OCI-LY3 (cell line): ENCODE data around the gene DOK5.

ENCODE experiments used
- H2AFZ ChIP-seq: fragments of 200-600, 300-600 bp; shearing (Covaris generic); 2 replicates; pipeline ENCODE4 v1.6.0; 2014; ENCODE audit warnings: antibody characterized with exemption, low read depth, low read length
- H3K27ac ChIP-seq: fragments of 200-600, 300-600 bp; sonication (generic); 2 replicates; pipeline ENCODE4 v1.5.1; 2014; ENCODE audit warnings: mild to moderate bottlenecking, low read length, moderate library complexity, mixed read lengths
- H3K27me3 ChIP-seq: fragments of 200-600, 300-600 bp; sonication (generic); 2 replicates; pipeline ENCODE4 v1.6.1; 2014; ENCODE audit warnings: low read depth, low read length, mixed read lengths
- H3K36me3 ChIP-seq: fragments of 200-600, 300-600 bp; sonication (generic); replicated peaks from 2 replicates; pipeline ENCODE3; 2014; ENCODE audit warnings: low read depth, low read length, mixed read lengths
- H3K4me1 ChIP-seq: fragments of 300-600, 200-600 bp; sonication (generic); 2 replicates; pipeline ENCODE4 v1.6.1; 2014; ENCODE audit warnings: low read length, mixed read lengths
- H3K4me2 ChIP-seq: fragments of 200-600, 300-600 bp; sonication (generic); 2 replicates; pipeline ENCODE4 v1.6.1; 2014; ENCODE audit warnings: low read length, mixed read lengths
- H3K4me3 ChIP-seq: fragments of 300-600, 200-600 bp; sonication (generic); 2 replicates; pipeline ENCODE4 v1.5.1; 2014; ENCODE audit warnings: antibody characterized with exemption, mild to moderate bottlenecking, low read length, moderate library complexity
- H3K79me2 ChIP-seq: fragments of 300-600, 200-600 bp; shearing (Covaris generic); 2 replicates; pipeline ENCODE4 v1.6.1; 2014; ENCODE audit warnings: mild to moderate bottlenecking, low read length, mixed read lengths
- H3K9ac ChIP-seq: fragments of 300-600, 200-600 bp; shearing (Covaris generic); 2 replicates; pipeline ENCODE4 v1.6.0; 2014; ENCODE audit warnings: mild to moderate bottlenecking, low read length, moderate library complexity
- H3K9me3 ChIP-seq: fragments of 200-600, 300-600 bp; shearing (Covaris generic); 2 replicates; pipeline ENCODE4 v1.6.1; 2014; ENCODE audit warnings: low read length, mixed read lengths; ENCODE audit not compliant: insufficient read depth
- H4K20me1 ChIP-seq: fragments of 200-600, 300-600 bp; sonication (generic); 2 replicates; pipeline ENCODE4 v1.6.1; 2016; ENCODE audit warnings: low read length, mixed read lengths; ENCODE audit not compliant: insufficient read depth
- EZH2phosphoT487 ChIP-seq: fragments of 200-600 bp; shearing (Covaris generic); IDR thresholded peaks from 2 replicates; pipeline ENCODE4 v1.6.1; 2018; ENCODE audit warnings: antibody characterized with exemption, mixed run types, low read depth
- TF ChIP-seq, protein P1 (sequence below): fragments of 200-600, 300-600 bp; sonication (generic); IDR thresholded peaks from 2 replicates; pipeline ENCODE4 v1.5.1; 2014; ENCODE audit warnings: antibody characterized with exemption, low read length, low read depth

DOK5 gene

DNA sequence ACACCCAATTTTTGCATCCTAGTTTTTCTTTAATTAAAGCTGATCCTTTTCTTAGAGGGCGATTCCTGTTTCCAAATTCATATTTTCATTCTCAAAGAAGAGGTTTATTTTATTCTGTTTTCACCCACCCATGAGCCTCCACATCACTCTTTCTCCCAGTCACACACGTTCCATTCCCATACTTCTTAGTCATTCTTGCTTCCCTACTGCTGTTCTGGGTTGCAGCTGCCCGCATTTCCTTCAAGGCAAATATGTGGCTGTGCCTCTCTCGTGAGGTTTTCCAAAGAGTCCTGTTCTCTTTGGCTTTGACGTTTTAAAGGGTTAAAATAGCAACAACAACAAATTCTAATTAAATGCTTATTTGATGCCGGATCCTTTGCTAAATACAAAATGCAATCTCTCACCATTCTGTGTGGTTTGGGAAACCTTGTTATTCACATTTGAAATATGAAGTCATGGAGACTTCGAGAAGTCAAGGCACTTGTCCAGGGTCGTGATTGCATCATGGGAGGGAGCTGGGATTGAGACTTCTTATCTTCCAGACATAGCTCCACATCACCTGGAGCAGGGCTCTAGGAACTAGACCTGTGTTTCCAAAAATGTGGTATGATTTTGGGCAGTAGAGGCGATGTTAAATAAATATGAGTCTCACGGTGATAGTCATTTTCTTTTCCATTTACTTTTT, 126.6 kb downstream of the DOK5 start:
- H3K4me2 ChIP-seq = no peak overlapping the region
- peaks cover 10% of the 10 kb centered on the region; the same call in 1 of the 2 replicates for H3K27me3 ChIP-seq
- no peak overlapping the region for H3K4me3 ChIP-seq
- 0 out of 2 replicates have a peak, but pooled peaks cover 12% of the 10 kb centered on the region for H3K9me3 ChIP-seq
- no peak for TF ChIP-seq EZH2phosphoT487
- TF ChIP-seq, protein P1, sequence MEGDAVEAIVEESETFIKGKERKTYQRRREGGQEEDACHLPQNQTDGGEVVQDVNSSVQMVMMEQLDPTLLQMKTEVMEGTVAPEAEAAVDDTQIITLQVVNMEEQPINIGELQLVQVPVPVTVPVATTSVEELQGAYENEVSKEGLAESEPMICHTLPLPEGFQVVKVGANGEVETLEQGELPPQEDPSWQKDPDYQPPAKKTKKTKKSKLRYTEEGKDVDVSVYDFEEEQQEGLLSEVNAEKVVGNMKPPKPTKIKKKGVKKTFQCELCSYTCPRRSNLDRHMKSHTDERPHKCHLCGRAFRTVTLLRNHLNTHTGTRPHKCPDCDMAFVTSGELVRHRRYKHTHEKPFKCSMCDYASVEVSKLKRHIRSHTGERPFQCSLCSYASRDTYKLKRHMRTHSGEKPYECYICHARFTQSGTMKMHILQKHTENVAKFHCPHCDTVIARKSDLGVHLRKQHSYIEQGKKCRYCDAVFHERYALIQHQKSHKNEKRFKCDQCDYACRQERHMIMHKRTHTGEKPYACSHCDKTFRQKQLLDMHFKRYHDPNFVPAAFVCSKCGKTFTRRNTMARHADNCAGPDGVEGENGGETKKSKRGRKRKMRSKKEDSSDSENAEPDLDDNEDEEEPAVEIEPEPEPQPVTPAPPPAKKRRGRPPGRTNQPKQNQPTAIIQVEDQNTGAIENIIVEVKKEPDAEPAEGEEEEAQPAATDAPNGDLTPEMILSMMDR = no peak
- no peak overlapping the region for H3K9ac ChIP-seq
- no peak overlapping the region for H2AFZ ChIP-seq
- no peaks in the 10 kb centered on the region for H3K79me2 ChIP-seq
- H3K36me3 ChIP-seq = peaks cover 7% of the 10 kb centered on the region
- peaks cover 20% of the 10 kb centered on the region for H3K4me1 ChIP-seq
- H4K20me1 ChIP-seq = no peaks in the 10 kb centered on the region
- H3K27ac ChIP-seq = no peak overlapping the region

DNA sequence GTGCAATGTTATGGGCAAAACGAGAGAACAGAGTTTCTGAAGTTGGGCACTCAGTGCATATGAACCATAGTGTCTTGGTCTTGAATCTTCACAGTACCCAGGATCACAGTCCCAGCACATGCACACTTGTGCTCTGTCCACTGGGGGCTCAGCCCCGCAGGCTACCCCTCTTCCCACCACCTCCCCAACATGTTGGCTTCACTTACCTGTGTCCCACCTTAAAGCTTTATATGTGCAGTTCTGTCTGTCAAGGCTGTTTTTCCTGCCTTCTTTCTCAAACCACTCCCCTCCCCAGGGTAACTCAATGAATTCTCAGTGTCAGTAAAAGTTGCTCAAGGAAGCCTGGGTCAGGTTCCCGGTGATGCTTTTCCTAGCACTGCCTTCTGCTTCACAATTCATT, 129.9 kb downstream of the DOK5 start:
- H3K27me3 ChIP-seq = no peaks in the 10 kb centered on the region
- TF ChIP-seq, protein P1 = no peak
- no peak for TF ChIP-seq EZH2phosphoT487
- H3K36me3 ChIP-seq = peaks cover 7% of the 10 kb centered on the region
- no peaks in the 10 kb centered on the region for H3K79me2 ChIP-seq
- H3K4me3 ChIP-seq = no peak overlapping the region
- 0 out of 2 replicates have a peak, but pooled peaks cover 9% of the 10 kb centered on the region for H3K9me3 ChIP-seq
- no peak overlapping the region for H3K9ac ChIP-seq
- H3K4me2 ChIP-seq = no peak overlapping the region
- peaks cover 42% of the 10 kb centered on the region for H3K4me1 ChIP-seq
- H4K20me1 ChIP-seq = no peaks in the 10 kb centered on the region
- H3K27ac ChIP-seq = no peak overlapping the region
- H2AFZ ChIP-seq = no peak overlapping the region

DNA sequence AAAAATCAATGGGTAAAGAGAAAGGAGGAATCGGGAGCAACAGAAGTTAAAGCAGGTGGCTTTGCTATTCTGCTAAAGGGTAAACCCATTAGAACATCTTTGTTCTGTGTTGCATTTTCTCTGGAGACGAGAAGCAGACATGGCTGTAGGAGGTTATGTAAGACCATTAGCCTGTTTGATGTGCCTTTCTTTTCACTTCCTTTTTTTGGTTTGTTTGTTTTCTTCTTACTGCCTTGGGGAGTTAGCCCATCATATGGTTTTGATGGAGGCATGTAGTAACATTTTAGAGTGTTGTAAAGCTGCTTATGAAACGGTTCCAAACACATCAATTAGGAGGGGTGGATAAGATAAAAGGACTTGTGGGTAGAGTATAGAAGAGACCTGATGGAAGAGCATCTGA, 131.0 kb downstream of the DOK5 start:
- Histone ChIP-seq H3K4me1 (peaks cover 42% of the 10 kb centered on the region), H3K4me2 (peak overlapping the region; percentile 26), H2AFZ (peak overlapping the region; percentile 5)

More for the DNA sequence above, 131.0 kb downstream of the DOK5 start:
- Histone ChIP-seq H3K36me3 (peaks cover 4% of the 10 kb centered on the region), H3K4me3 (no peak overlapping the region), H3K9me3 (0 out of 2 replicates have a peak, but pooled peaks cover 4% of the 10 kb centered on the region), H3K79me2 (no peaks in the 10 kb centered on the region), H3K27me3 (no peaks in the 10 kb centered on the region), H4K20me1 (no peaks in the 10 kb centered on the region), H3K27ac (peak overlapping the region; percentile 72), H3K9ac (peak overlapping the region; percentile 3; the same call in 1 of the 2 replicates)
- no peak for TF ChIP-seq EZH2phosphoT487
- TF ChIP-seq, protein P1 = no peak
